Small intestine (tissue), 7 donors: ENCODE results near the gene STUB1. TPM values are rescaled to one million over a fixed set of nuclear protein-coding genes. Genes with fewer than 3 reads are reported as not detected.
"Not testable (repeated sequence)": the region's sequence is repeated elsewhere in the genome, so short reads cannot be mapped to it uniquely, and the experiment has no call there.

ENCODE experiments used
- DNase-seq, 2 donors: peaks; one replicate each; pipeline versions ENCODE4 v3.0.0 to v3.0.0-alpha.2; 2013
- FAIRE-seq: peaks from 2 replicates; lab custom pipeline; 2012; peaks lifted over from hg19 to GRCh38; lab: Jason Lieb, UNC
- H3K27ac ChIP-seq, 3 donors: one replicate each; pipeline ENCODE4 v1.5.1; 2013; ENCODE audit warnings: low read length in 2 of 3, mild to moderate bottlenecking in 2 of 3, control low read depth in 1 of 3, inconsistent platforms in 1 of 3, low read depth in 1 of 3, moderate library complexity in 1 of 3
- H3K27me3 ChIP-seq, 3 donors: one replicate each; pipeline ENCODE4 v1.6.1; 2013; ENCODE audit warnings: low read length in 3 of 3, inconsistent platforms in 1 of 3; ENCODE audit not compliant: control insufficient read depth in 3 of 3, insufficient read depth in 3 of 3
- H3K36me3 ChIP-seq, 3 donors: one replicate each; pipeline ENCODE4 v1.6.1; 2013; ENCODE audit warnings: low read length in 3 of 3, inconsistent platforms in 1 of 3, low read depth in 1 of 3, mild to moderate bottlenecking in 1 of 3, moderate library complexity in 1 of 3; ENCODE audit not compliant: control insufficient read depth in 3 of 3, insufficient read depth in 2 of 3
- H3K4me1 ChIP-seq, 3 donors: one replicate each; pipeline ENCODE4 v1.6.1; 2013; ENCODE audit warnings: low read length in 2 of 3, inconsistent platforms in 1 of 3, low read depth in 1 of 3, mild to moderate bottlenecking in 1 of 3, moderate library complexity in 1 of 3; ENCODE audit not compliant: control insufficient read depth in 3 of 3, insufficient read depth in 2 of 3
- H3K4me3 ChIP-seq, 3 donors: one replicate each; pipeline ENCODE4 v1.5.1; 2013; ENCODE audit warnings: low read length in 3 of 3, control low read depth in 1 of 3, inconsistent platforms in 1 of 3, low read depth in 1 of 3, mild to moderate bottlenecking in 1 of 3, moderate library complexity in 1 of 3
- H3K9me3 ChIP-seq, 2 donors: one replicate each; pipeline ENCODE4 v1.6.1; 2013; ENCODE audit warnings: low read depth in 1 of 2, low read length in 1 of 2; ENCODE audit not compliant: control insufficient read depth in 2 of 2, insufficient read depth in 1 of 2
- WGBS, 3 donors: extraction: QIAGEN DNeasy Blood & Tissue Kit; methylation state at CpG; one replicate each; pipeline ENCODE4 v1.1.7; 2013; 5-methylcytosine and 5-hydroxymethylcytosine counted together
- polyA plus RNA-seq, 4 donors: library from polyadenylated mRNA; stranded (reverse) in 3 of 4; unstranded in 1 of 4; fragments of 200-250 nt in 3 of 4; fragments of 120-200 nt in 1 of 4; gene quantifications; one replicate each; pipeline versions ENCODE4 v1.2.1 to v1.2.3, GENCODE V29; 2013
- donor health status: healthy with polysubstance abuse.
- donor health status: control.
- donor health status: control.
- donor health status: Bipolar disorder and iron deficiency.
- donor health status: healthy.

Gene STUB1
- polyA plus RNA-seq, 4 donors, result 66.2 to 122 (median 118) TPM

DNA sequence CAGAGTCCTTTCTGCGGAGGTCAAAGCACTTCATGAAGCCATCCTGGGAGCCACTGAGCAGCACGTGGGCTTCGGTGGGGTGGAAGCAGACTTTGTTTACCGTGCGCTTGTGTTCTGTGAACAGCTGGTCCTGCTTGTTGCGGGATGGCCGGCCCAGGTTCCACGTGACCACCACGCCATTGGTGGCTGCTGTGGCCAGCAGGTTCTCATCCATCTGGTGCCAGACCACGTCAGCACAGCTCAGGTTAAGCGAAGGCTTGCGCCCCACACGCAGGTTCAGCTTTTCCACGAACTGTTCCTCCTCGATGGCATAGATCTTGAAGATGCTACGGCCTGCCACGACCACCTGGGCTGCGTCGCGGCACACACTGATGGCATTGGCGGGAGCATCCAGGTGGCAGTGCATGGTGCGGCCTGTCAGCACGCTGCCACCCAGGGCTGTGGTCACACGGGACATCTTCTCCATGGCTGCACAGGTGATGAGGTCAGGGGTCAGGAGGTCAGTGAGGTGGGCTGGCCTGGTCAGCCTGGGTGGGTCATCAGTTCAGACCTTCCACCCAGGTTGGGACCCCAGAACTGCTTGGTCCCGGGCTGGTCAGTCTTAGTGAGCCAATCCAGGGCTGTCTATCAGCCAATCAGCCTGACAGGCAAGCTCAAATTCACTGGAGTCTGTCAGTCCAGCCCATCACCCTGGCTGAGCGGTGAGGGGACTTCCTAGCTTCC, 9.1 kb downstream of the STUB1 start:
- DNase-seq (no peak), FAIRE-seq (no peak)
- Histone ChIP-seq H3K27me3 (peaks cover 0 to 27% (median 0%) of the 10 kb centered on the region in 3 donors), H3K4me3 (peak overlapping the region; percentile 68 to 93 (median 88)), H3K9me3 (no peaks in the 10 kb centered on the region), H3K27ac (peak overlapping the region; percentile 62 to 75 (median 68)), H3K4me1 (peaks cover 3 to 9% (median 8%) of the 10 kb centered on the region in 3 donors), H3K36me3 (peaks cover 0 to 36% (median 4%) of the 10 kb centered on the region in 3 donors)
- 77 to 83% (median 79%) methylated on average over 26 of the region's 26 CpGs for WGBS, 3 donors

DNA sequence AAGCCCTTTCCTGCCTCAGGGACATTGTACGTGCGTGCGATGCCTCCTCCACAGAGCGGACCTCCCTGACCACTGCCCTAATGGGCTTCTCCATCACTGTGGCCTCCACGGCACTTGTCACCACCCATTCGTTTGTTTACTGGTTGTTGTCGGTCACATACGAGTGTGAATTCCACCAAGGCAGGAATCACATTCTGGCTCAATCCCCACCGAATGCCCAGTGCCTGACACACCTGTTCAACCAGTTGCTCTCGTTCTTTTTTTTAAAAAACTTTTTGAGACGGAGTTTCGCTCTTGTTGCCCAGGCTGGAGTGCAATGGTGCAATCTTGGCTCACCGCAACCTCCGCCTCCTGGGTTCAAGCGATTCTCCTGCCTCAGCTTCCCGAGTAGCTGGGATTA, 11.0 kb downstream of the STUB1 start:
- Histone ChIP-seq H3K36me3 (peaks cover 0 to 19% (median 2%) of the 10 kb centered on the region in 3 donors), H3K4me1 (peaks cover 6 to 24% (median 8%) of the 10 kb centered on the region in 3 donors), H3K27me3 (peaks cover 0 to 45% (median 3%) of the 10 kb centered on the region in 3 donors)
- not testable (repeated sequence) for H3K9me3 ChIP-seq, H3K27ac ChIP-seq, H3K4me3 ChIP-seq, DNase-seq, FAIRE-seq
- WGBS, 3 donors, result 82 to 90% (median 88%) methylated on average over 16 of the region's 16 CpGs

DNA sequence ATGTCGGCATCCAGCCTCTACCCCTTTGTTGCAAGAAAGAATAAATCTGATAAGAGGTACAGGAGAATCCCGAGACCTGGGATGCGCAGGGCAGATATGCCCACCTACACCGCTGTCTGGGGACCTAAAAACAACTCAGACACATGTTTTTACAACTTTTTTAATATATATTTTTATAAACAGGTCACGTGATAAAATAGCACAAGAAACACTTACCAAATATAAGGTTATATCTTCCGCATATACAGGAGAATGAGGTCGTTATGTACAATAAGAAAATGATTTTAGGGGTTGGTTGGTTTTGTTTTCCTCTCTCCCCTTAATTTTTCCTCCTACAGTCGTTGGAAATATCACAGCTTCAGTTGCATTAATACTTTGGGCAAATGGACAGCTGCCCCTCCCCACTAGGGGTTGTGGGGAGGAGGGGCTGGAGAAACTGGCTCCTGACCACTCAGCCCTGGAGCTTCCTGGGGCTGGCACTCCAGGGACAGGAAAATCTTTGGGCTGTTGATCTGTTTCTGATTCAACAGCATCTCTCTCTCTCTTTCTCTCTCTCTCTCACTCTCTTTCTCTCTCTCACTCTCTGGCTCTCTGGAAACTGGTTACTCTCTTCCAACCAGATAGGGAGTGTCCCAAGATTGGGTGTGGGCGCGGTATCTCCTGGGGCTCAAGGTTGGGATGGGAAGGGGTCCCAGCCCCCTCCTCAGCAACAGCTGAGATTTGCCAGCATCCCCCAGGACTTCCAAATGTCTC, 12.3 kb downstream of the STUB1 start:
- WGBS, 3 donors, result 39 to 59% (median 50%) methylated on average over 10 of the region's 10 CpGs
- Histone ChIP-seq H3K27ac (no peak overlapping the region), H3K4me3 (no peak overlapping the region), H3K4me1 (peaks cover 6 to 24% (median 8%) of the 10 kb centered on the region in 3 donors), H3K9me3 (no peaks in the 10 kb centered on the region), H3K36me3 (peaks cover 0 to 6% (median 0%) of the 10 kb centered on the region in 3 donors), H3K27me3 (peaks cover 3 to 51% (median 5%) of the 10 kb centered on the region in 3 donors)
- DNase-seq (no peak), FAIRE-seq (no peak)

DNA sequence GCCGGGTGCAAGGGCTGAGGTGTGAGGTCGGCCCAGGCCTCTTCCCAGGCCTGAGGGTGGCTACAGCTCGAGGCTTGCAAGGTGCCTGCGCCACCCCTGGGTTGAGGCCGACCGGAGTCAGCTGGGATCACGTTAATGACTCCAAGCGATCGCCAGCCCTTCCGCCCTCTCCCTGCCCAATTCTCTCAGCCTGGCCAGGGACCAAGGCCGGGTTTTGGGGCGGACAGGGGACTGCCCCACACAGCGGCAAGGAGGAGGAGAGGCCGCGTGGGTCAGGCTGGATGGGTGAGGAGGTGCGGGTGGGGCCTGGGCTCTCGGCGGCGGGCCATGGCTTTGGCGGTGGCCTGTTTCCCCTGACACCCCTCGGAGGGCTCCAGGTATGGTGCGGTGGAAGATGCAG, 13.2 kb downstream of the STUB1 start:
- DNase-seq (no peak), FAIRE-seq (no peak)
- Histone ChIP-seq H3K27ac (no peak overlapping the region), H3K4me1 (peaks cover 6 to 24% (median 8%) of the 10 kb centered on the region in 3 donors), H3K9me3 (no peaks in the 10 kb centered on the region), H3K4me3 (no peak overlapping the region), H3K36me3 (no peaks in the 10 kb centered on the region), H3K27me3 (peaks cover 3 to 53% (median 5%) of the 10 kb centered on the region in 3 donors)
- WGBS, 3 donors, result 18 to 34% (median 32%) methylated on average over 18 to 22 of the region's 22 CpGs

DNA sequence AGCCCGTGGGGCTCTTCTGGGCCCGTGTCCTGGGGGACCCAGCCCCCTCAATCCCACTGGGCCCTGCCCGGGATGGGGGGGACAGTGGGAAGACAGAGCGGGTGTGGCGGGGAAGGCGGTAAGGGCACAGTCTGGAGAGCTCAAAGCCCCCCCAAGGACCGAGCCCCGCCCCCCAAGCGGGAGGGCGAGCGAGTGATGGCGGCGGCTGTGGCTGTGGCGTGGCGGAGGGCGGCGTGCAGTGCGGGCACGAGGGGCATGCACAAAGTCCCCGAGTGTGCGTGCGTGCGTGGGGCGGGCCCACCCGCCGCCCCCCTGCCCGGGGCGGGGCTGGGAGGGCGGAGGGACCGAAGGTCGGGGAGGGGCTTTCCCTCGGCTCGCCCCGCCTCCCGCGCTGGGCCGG, 13.6 kb downstream of the STUB1 start:
- Histone ChIP-seq H3K27ac (no peak overlapping the region), H3K4me1 (peaks cover 6 to 24% (median 8%) of the 10 kb centered on the region in 3 donors), H3K27me3 (peaks cover 3 to 56% (median 5%) of the 10 kb centered on the region in 3 donors), H3K4me3 (peak overlapping the region in 1 of 3 donors; percentile 28), H3K36me3 (no peaks in the 10 kb centered on the region), H3K9me3 (no peaks in the 10 kb centered on the region)
- FAIRE-seq (no peak), DNase-seq (peak in 1 of 2 donors; percentile 26)
- WGBS, 3 donors, result 1 to 7% (median 7%) methylated on average over 16 to 37 of the region's 37 CpGs

DNA sequence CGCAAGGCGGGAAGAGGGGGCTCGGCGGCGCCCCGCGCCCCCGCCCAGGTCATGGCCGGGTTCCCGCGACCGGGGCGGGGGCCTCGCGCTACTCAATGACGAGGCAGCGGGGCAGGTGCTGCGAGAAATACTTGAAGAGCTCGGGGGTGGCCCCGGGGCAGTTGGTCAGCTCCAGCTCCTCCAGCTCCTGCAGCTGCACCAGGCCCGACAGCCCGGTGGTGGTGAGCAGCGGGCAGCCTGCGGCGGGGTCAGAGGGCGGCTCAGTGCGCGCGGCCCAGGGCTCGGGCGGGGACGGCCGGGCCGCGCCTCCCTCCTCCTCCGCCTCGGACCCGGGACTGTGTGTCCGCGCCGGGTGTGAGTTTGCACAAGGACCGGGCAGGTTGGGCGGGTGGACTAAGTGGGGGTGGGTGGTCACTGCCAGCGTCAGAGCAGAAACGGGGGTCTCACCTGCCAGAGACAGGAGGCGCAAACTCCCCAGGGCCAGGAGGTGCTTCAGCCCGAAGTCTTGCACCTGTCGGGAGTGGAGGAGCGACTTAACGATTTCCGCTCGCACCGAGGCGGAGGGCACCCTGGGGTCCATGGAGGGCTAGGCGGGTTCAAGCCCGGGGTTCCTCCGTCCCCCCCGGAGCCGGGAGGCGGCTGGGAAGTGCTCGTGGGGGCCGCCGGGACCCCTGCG, 14.1 kb downstream of the STUB1 start:
- no peak for DNase-seq
- FAIRE-seq, result no peak
- peaks cover 3 to 20% (median 6%) of the 10 kb centered on the region in 3 donors for H3K4me1 ChIP-seq
- peak overlapping the region in 1 of 3 donors; percentile 28 for H3K4me3 ChIP-seq
- H3K36me3 ChIP-seq, result no peaks in the 10 kb centered on the region
- peaks cover 3 to 61% (median 5%) of the 10 kb centered on the region in 3 donors for H3K27me3 ChIP-seq
- no peaks in the 10 kb centered on the region for H3K9me3 ChIP-seq
- WGBS, 3 donors, result 2% methylated on average over 38 to 64 of the region's 64 CpGs
- H3K27ac ChIP-seq, result no peak overlapping the region

DNA sequence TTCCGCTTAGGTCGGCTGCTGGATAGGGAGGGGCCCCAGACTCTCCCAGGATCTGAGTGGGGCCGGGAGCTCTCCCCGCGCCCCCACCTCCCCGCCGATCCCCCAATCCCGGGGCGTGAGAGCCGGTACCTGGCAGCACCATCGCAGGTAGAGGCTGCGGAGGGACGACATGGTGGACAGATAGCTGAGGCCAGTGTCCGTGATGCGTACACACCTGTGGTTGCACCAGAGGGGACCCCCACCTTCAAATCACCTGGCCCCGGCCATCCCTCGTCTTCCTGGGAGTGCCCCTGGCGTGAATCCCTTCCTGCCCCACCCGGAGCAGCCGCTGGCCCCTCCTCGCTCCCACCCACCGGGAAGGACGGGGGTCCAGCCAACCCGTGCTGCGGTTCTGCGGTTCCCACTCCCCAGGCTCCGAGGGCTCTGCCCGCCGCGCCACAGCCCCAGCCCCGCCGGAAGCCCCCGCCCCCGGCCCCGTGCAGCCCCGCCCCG, 14.7 kb downstream of the STUB1 start:
- DNase-seq (no peak), FAIRE-seq (no peak)
- H3K27me3 ChIP-seq, result peaks cover 3 to 67% (median 7%) of the 10 kb centered on the region in 3 donors
- no peaks in the 10 kb centered on the region for H3K9me3 ChIP-seq
- peaks cover 0 to 14% (median 3%) of the 10 kb centered on the region in 3 donors for H3K4me1 ChIP-seq
- H3K4me3 ChIP-seq, result peak overlapping the region in 1 of 3 donors; percentile 28
- H3K27ac ChIP-seq, result no peak overlapping the region
- no peaks in the 10 kb centered on the region for H3K36me3 ChIP-seq
- 1 to 2% (median 1%) methylated on average over 32 to 37 of the region's 37 CpGs for WGBS, 3 donors
